Neural progenitor cell (in vitro differentiated cells): Measurements from ENCODE around the gene KRTAP5-1. TPM values are rescaled to one million over a fixed set of nuclear protein-coding genes. Genes with fewer than 3 reads are reported as not detected.

Experiments
- DNase-seq: peaks from one replicate; pipeline ENCODE4 v3.0.0-alpha.2; 2016; ENCODE audit warnings: low spot score
- H2AFZ ChIP-seq: fragments of 200-600 bp; sonication (generic); replicated peaks from 2 replicates; pipeline ENCODE4 v1.6.1; 2016; ENCODE audit warnings: antibody characterized with exemption
- H3F3A ChIP-seq: fragments of 200-600 bp; sonication (generic); 2 replicates; pipeline ENCODE4 v1.6.1; 2016; ENCODE audit warnings: antibody characterized with exemption, low read depth
- H3K27ac ChIP-seq: fragments of 200-600 bp; sonication (generic); 2 replicates; pipeline ENCODE4 v1.5.1; 2016; ENCODE audit warnings: mild to moderate bottlenecking
- H3K27me3 ChIP-seq: fragments of 200-600 bp; sonication (generic); 2 replicates; pipeline ENCODE4 v1.6.1; 2016; ENCODE audit warnings: mild to moderate bottlenecking, moderate library complexity
- H3K36me3 ChIP-seq: fragments of 200-600 bp; sonication (generic); 2 replicates; pipeline ENCODE4 v1.5.1; 2016
- H3K4me1 ChIP-seq: fragments of 200-600 bp; sonication (generic); 2 replicates; pipeline ENCODE4 v1.6.1; 2016; ENCODE audit warnings: mixed run types
- H3K4me2 ChIP-seq: fragments of 200-600 bp; sonication (generic); 2 replicates; pipeline ENCODE4 v1.6.1; 2016
- H3K4me3 ChIP-seq: fragments of 200-600 bp; sonication (generic); 2 replicates; pipeline ENCODE4 v1.5.1; 2016
- H3K79me2 ChIP-seq: fragments of 200-600 bp; sonication (generic); 2 replicates; pipeline ENCODE4 v1.6.1; 2016; ENCODE audit warnings: low read depth
- H3K9ac ChIP-seq: fragments of 200-600 bp; sonication (generic); 2 replicates; pipeline ENCODE4 v1.6.1; 2016
- H3K9me3 ChIP-seq: fragments of 200-600 bp; sonication (generic); 2 replicates; pipeline ENCODE4 v1.5.1; 2016; ENCODE audit warnings: low read depth
- H4K20me1 ChIP-seq: fragments of 200-600 bp; sonication (generic); 2 replicates; pipeline ENCODE4 v1.6.1; 2016; ENCODE audit warnings: low read depth
- H3K27ac Mint-ChIP-seq: 3 replicates; pipeline ENCODE4 v1.8.0; 2021; ENCODE audit warnings: mixed read lengths
- H3K27me3 Mint-ChIP-seq: 2 replicates; pipeline ENCODE4 v1.8.0; 2022; ENCODE audit warnings: low read depth, mild to moderate bottlenecking, inconsistent platforms, moderate library complexity, mixed read lengths; ENCODE audit not compliant: insufficient read depth
- H3K36me3 Mint-ChIP-seq: 3 replicates; pipeline ENCODE4 v1.8.0; 2021; ENCODE audit warnings: mixed read lengths
- H3K4me1 Mint-ChIP-seq: 3 replicates; pipeline ENCODE4 v1.8.0; 2021; ENCODE audit warnings: mixed read lengths
- H3K4me3 Mint-ChIP-seq: 3 replicates; pipeline ENCODE4 v1.8.0; 2021; ENCODE audit warnings: mild to moderate bottlenecking, moderate library complexity, mixed read lengths
- H3K9me3 Mint-ChIP-seq: 3 replicates; pipeline ENCODE4 v1.8.0; 2020; ENCODE audit warnings: mixed read lengths
- EZH2 ChIP-seq: fragments of 200-600 bp; sonication (generic); IDR thresholded peaks from 2 replicates; pipeline ENCODE4 v1.6.1; 2017; ENCODE audit warnings: antibody characterized with exemption, mild to moderate bottlenecking, moderate library complexity
- EZH2phosphoT487 ChIP-seq: fragments of 200-600 bp; sonication (generic); IDR thresholded peaks from 2 replicates; pipeline ENCODE4 v1.6.1; 2017; ENCODE audit warnings: antibody characterized with exemption
- total RNA-seq: library from RNA; depleted of rRNA; stranded (reverse); fragments of >200 nt; gene quantifications from 2 replicates; pipeline ENCODE4 v1.2.3, GENCODE V29; 2015; ENCODE audit warnings: low replicate concordance
- TF ChIP-seq, protein P1 (sequence below): fragments of 200-600 bp; sonication (generic); IDR thresholded peaks from 2 replicates; pipeline ENCODE4 v1.5.1; 2017; ENCODE audit warnings: antibody characterized with exemption, mild to moderate bottlenecking

The KRTAP5-1 gene
- total RNA-seq, 1 donor from 2014 or later: not detected

GRCh38 chr11:1545432-1545831 lies 39.7 kb downstream of the KRTAP5-1 start:
- Histone ChIP-seq H3K27me3 (peaks cover 78% of the 10 kb centered on the region), H3K79me2 (no peaks in the 10 kb centered on the region), H3K4me3 (no peak overlapping the region), H3K36me3 (no peaks in the 10 kb centered on the region), H3K4me1 (peaks cover 20% of the 10 kb centered on the region), H4K20me1 (peaks cover 15% of the 10 kb centered on the region), H2AFZ (no peak overlapping the region), H3K9ac (no peak overlapping the region), H3F3A (peaks cover 5% of the 10 kb centered on the region), H3K9me3 (no peaks in the 10 kb centered on the region), H3K4me2 (no peak overlapping the region), H3K27ac (no peak overlapping the region)
- peaks cover 57% of the 10 kb centered on the region for H3K27me3 Mint-ChIP-seq
- H3K4me1 Mint-ChIP-seq: no peaks in the 10 kb centered on the region
- no peaks in the 10 kb centered on the region for H3K36me3 Mint-ChIP-seq
- DNase-seq: no peak
- H3K4me3 Mint-ChIP-seq: peak overlapping the region; percentile 30
- no peaks in the 10 kb centered on the region for H3K9me3 Mint-ChIP-seq
- TF ChIP-seq, protein P1, sequence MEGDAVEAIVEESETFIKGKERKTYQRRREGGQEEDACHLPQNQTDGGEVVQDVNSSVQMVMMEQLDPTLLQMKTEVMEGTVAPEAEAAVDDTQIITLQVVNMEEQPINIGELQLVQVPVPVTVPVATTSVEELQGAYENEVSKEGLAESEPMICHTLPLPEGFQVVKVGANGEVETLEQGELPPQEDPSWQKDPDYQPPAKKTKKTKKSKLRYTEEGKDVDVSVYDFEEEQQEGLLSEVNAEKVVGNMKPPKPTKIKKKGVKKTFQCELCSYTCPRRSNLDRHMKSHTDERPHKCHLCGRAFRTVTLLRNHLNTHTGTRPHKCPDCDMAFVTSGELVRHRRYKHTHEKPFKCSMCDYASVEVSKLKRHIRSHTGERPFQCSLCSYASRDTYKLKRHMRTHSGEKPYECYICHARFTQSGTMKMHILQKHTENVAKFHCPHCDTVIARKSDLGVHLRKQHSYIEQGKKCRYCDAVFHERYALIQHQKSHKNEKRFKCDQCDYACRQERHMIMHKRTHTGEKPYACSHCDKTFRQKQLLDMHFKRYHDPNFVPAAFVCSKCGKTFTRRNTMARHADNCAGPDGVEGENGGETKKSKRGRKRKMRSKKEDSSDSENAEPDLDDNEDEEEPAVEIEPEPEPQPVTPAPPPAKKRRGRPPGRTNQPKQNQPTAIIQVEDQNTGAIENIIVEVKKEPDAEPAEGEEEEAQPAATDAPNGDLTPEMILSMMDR: no peak
- no peak for TF ChIP-seq EZH2phosphoT487
- no peak for TF ChIP-seq EZH2
- no peak overlapping the region for H3K27ac Mint-ChIP-seq

GRCh38 chr11:1544536-1544935 lies 40.5 kb downstream of the KRTAP5-1 start:
- H3K36me3 Mint-ChIP-seq: no peaks in the 10 kb centered on the region
- no peak for DNase-seq
- Histone ChIP-seq H3K4me2 (no peak overlapping the region), H3K4me3 (no peak overlapping the region), H3K79me2 (no peaks in the 10 kb centered on the region), H3K27me3 (peaks cover 78% of the 10 kb centered on the region), H3F3A (peaks cover 5% of the 10 kb centered on the region), H2AFZ (no peak overlapping the region), H4K20me1 (peaks cover 15% of the 10 kb centered on the region), H3K36me3 (no peaks in the 10 kb centered on the region), H3K9me3 (no peaks in the 10 kb centered on the region), H3K9ac (no peak overlapping the region), H3K27ac (no peak overlapping the region), H3K4me1 (peaks cover 20% of the 10 kb centered on the region)
- H3K9me3 Mint-ChIP-seq: no peaks in the 10 kb centered on the region
- H3K4me3 Mint-ChIP-seq: no peak overlapping the region
- TF ChIP-seq EZH2phosphoT487 (no peak), EZH2 (no peak)
- TF ChIP-seq, protein P1: no peak
- H3K27ac Mint-ChIP-seq: no peak overlapping the region
- no peaks in the 10 kb centered on the region for H3K4me1 Mint-ChIP-seq
- H3K27me3 Mint-ChIP-seq: peaks cover 48% of the 10 kb centered on the region

DNA sequence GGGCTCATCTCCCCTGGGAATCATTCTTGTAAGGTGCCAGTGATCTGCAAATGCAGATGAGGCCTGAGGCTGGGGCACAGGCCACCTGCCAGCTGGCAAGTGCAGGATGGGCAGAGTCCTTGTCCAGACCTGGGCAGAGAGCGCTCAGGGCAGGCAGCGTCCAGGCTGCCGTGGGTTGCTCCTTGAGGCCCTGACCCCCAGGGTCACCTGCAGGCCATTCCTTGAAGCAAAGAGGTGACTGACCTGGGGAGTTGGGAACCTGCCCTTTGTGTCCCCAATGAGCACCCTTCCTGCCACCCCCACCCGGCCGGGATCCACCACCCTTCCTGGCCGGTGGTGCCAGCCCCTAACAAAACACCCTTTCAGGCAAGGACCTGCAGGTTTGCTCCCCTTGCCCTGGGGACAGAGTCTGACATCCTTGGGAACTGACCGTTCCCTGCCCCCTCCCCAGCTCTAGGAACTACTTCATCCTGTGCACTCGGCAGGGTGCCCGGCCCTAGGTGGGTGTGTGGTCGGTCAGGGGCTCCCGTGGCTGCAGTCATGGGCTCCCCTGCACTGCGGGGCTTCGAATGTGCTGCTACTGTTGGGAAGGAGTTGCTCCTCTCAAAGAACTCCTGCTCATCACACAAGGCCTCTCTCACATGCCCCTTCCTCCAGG lies 41.3 kb downstream of the KRTAP5-1 start:
- no peak for DNase-seq
- H3K4me3 ChIP-seq: no peak overlapping the region
- peaks cover 15% of the 10 kb centered on the region for H4K20me1 ChIP-seq
- Mint-ChIP-seq H3K4me1 (no peaks in the 10 kb centered on the region), H3K36me3 (no peaks in the 10 kb centered on the region), H3K27me3 (peaks cover 42% of the 10 kb centered on the region), H3K9me3 (no peaks in the 10 kb centered on the region), H3K27ac (no peak overlapping the region), H3K4me3 (no peak overlapping the region)
- H3K27me3 ChIP-seq: peaks cover 78% of the 10 kb centered on the region
- H3K9me3 ChIP-seq: no peaks in the 10 kb centered on the region
- H2AFZ ChIP-seq: no peak overlapping the region
- no peaks in the 10 kb centered on the region for H3K79me2 ChIP-seq
- H3K9ac ChIP-seq: no peak overlapping the region
- H3K36me3 ChIP-seq: no peaks in the 10 kb centered on the region
- no peak overlapping the region for H3K4me2 ChIP-seq
- no peak for TF ChIP-seq EZH2phosphoT487
- peaks cover 5% of the 10 kb centered on the region for H3F3A ChIP-seq
- H3K27ac ChIP-seq: no peak overlapping the region
- H3K4me1 ChIP-seq: peaks cover 20% of the 10 kb centered on the region

- Histone ChIP-seq H3K27me3 (peaks cover 75% of the 10 kb centered on the region), H3K4me2 (no peak overlapping the region), H3K79me2 (peaks cover 3% of the 10 kb centered on the region), H3K36me3 (no peaks in the 10 kb centered on the region), H4K20me1 (peaks cover 11% of the 10 kb centered on the region), H3K9me3 (no peaks in the 10 kb centered on the region), H3K27ac (no peak overlapping the region), H2AFZ (no peak overlapping the region), H3K9ac (no peak overlapping the region), H3F3A (peaks cover 5% of the 10 kb centered on the region), H3K4me3 (no peak overlapping the region), H3K4me1 (peaks cover 7% of the 10 kb centered on the region)
- Mint-ChIP-seq H3K4me3 (no peak overlapping the region), H3K9me3 (no peaks in the 10 kb centered on the region), H3K27ac (no peak overlapping the region), H3K27me3 (peaks cover 38% of the 10 kb centered on the region), H3K4me1 (no peaks in the 10 kb centered on the region), H3K36me3 (no peaks in the 10 kb centered on the region)
- no peak for TF ChIP-seq EZH2phosphoT487
- TF ChIP-seq, protein P1: no peak
- no peak for TF ChIP-seq EZH2
- DNase-seq: no peak
Measured at GRCh38 chr11:1542267-1542666, 42.8 kb downstream of the KRTAP5-1 start.
